Measurements from ENCODE around the gene ZNF814.
"Not testable (repeated sequence)": the region's sequence is repeated elsewhere in the genome, so short reads cannot be mapped to it uniquely, and the experiment has no call there.

ZNF814 gene

GRCh38 chr19:57850553-57851017 lies 38.3 kb downstream of the ZNF814 start:
- peak overlapping the region; percentile 76 for H3K27ac ChIP-seq (ENCODE audit: poor library complexity, severe bottlenecking)
- ATAC-seq (ENCODE audit: low read depth) (peak; percentile 26), DNase-seq (ENCODE audit: low spot score) (no peak)
- H3K4me1 ChIP-seq (ENCODE audit: insufficient read depth, poor library complexity, severe bottlenecking), result peaks cover 6% of the 10 kb centered on the region
- H3K27me3 ChIP-seq (ENCODE audit: insufficient read depth, poor library complexity, severe bottlenecking), result no peaks in the 10 kb centered on the region
- H3K36me3 ChIP-seq (ENCODE audit: low read depth), result peaks cover 28% of the 10 kb centered on the region
- peak overlapping the region; percentile 55 for H3K4me3 ChIP-seq (ENCODE audit: severe bottlenecking)
- no peak for TF ChIP-seq CTCF (IDR thresholded peaks at IDR 0.05; ENCODE audit: poor library complexity, severe bottlenecking)
- no peaks in the 10 kb centered on the region for H3K9me3 ChIP-seq (ENCODE audit: severe bottlenecking)

GRCh38 chr19:57849666-57850473 lies 39.0 kb downstream of the ZNF814 start, which contains the start of gene ZNF587:
Gene ZNF587 (plus strand): TSS chr19:57849859. CDS start chr19:57850039, 180 bp downstream.
- H3K4me1 ChIP-seq (ENCODE audit: insufficient read depth, poor library complexity, severe bottlenecking); H3K27me3 ChIP-seq (ENCODE audit: insufficient read depth, poor library complexity, severe bottlenecking); H3K9me3 ChIP-seq (ENCODE audit: severe bottlenecking): not testable (repeated sequence)
- peak within 1 kb of the TSS; percentile 76 for H3K27ac ChIP-seq (ENCODE audit: poor library complexity, severe bottlenecking)
- peaks cover 34% of the 10 kb centered on the region for H3K36me3 ChIP-seq (ENCODE audit: low read depth)
- DNase-seq (ENCODE audit: low spot score) (peak; percentile 72), ATAC-seq (ENCODE audit: low read depth) (peak; percentile 98)
- peak within 1 kb of the TSS; percentile 55 for H3K4me3 ChIP-seq (ENCODE audit: severe bottlenecking)

GRCh38 chr19:57849162-57849665 lies 39.6 kb downstream of the ZNF814 start:
- peak overlapping the region; percentile 55 for H3K4me3 ChIP-seq (ENCODE audit: severe bottlenecking)
- DNase-seq (ENCODE audit: low spot score); H3K27me3 ChIP-seq (ENCODE audit: insufficient read depth, poor library complexity, severe bottlenecking); ATAC-seq (ENCODE audit: low read depth); H3K4me1 ChIP-seq (ENCODE audit: insufficient read depth, poor library complexity, severe bottlenecking); H3K9me3 ChIP-seq (ENCODE audit: severe bottlenecking): not testable (repeated sequence)
- peaks cover 40% of the 10 kb centered on the region for H3K36me3 ChIP-seq (ENCODE audit: low read depth)
- peak overlapping the region; percentile 76 for H3K27ac ChIP-seq (ENCODE audit: poor library complexity, severe bottlenecking)

- not testable (repeated sequence) for H3K4me3 ChIP-seq (ENCODE audit: severe bottlenecking); H3K27me3 ChIP-seq (ENCODE audit: insufficient read depth, poor library complexity, severe bottlenecking); ATAC-seq (ENCODE audit: low read depth); H3K9me3 ChIP-seq (ENCODE audit: severe bottlenecking); DNase-seq (ENCODE audit: low spot score); H3K27ac ChIP-seq (ENCODE audit: poor library complexity, severe bottlenecking); H3K4me1 ChIP-seq (ENCODE audit: insufficient read depth, poor library complexity, severe bottlenecking)
- peaks cover 37% of the 10 kb centered on the region for H3K36me3 ChIP-seq (ENCODE audit: low read depth)
These were observed 41.7 kb downstream of the ZNF814 start for GRCh38 chr19:57847164-57847563.

- DNase-seq (ENCODE audit: low spot score) (no peak), ATAC-seq (ENCODE audit: low read depth) (no peak)
- Histone ChIP-seq H3K9me3 (ENCODE audit: severe bottlenecking) (no peaks in the 10 kb centered on the region), H3K27me3 (ENCODE audit: insufficient read depth, poor library complexity, severe bottlenecking) (no peaks in the 10 kb centered on the region), H3K4me1 (ENCODE audit: insufficient read depth, poor library complexity, severe bottlenecking) (no peaks in the 10 kb centered on the region), H3K27ac (ENCODE audit: poor library complexity, severe bottlenecking) (no peak overlapping the region), H3K4me3 (ENCODE audit: severe bottlenecking) (no peak overlapping the region), H3K36me3 (ENCODE audit: low read depth) (peaks cover 56% of the 10 kb centered on the region)
- TF ChIP-seq CTCF (IDR thresholded peaks at IDR 0.05; ENCODE audit: poor library complexity, severe bottlenecking), result no peak
These were observed 47.6 kb downstream of the ZNF814 start for GRCh38 chr19:57841122-57841763.

GRCh38 chr19:57838622-57839191 lies 50.1 kb downstream of the ZNF814 start:
- H3K27me3 ChIP-seq (ENCODE audit: insufficient read depth, poor library complexity, severe bottlenecking); DNase-seq (ENCODE audit: low spot score); H3K4me3 ChIP-seq (ENCODE audit: severe bottlenecking); H3K27ac ChIP-seq (ENCODE audit: poor library complexity, severe bottlenecking); ATAC-seq (ENCODE audit: low read depth); H3K4me1 ChIP-seq (ENCODE audit: insufficient read depth, poor library complexity, severe bottlenecking); H3K9me3 ChIP-seq (ENCODE audit: severe bottlenecking): not testable (repeated sequence)
- H3K36me3 ChIP-seq (ENCODE audit: low read depth), result peaks cover 41% of the 10 kb centered on the region

GRCh38 chr19:57836991-57837390 lies 51.8 kb downstream of the ZNF814 start:
- not testable (repeated sequence) for H3K4me1 ChIP-seq (ENCODE audit: insufficient read depth, poor library complexity, severe bottlenecking); ATAC-seq (ENCODE audit: low read depth)

More at GRCh38 chr19:57836991-57837390, 51.8 kb downstream of the ZNF814 start:
- H3K9me3 ChIP-seq (ENCODE audit: severe bottlenecking); H3K27ac ChIP-seq (ENCODE audit: poor library complexity, severe bottlenecking); H3K27me3 ChIP-seq (ENCODE audit: insufficient read depth, poor library complexity, severe bottlenecking); H3K4me3 ChIP-seq (ENCODE audit: severe bottlenecking); DNase-seq (ENCODE audit: low spot score): not testable (repeated sequence)
- peaks cover 33% of the 10 kb centered on the region for H3K36me3 ChIP-seq (ENCODE audit: low read depth)

All from RWPE2 (cell line).